Activated naive CD8-positive, alpha-beta T cell treated with anti-CD3 and anti-CD28 coated beads for 36 hours (primary cell): ENCODE measurements around the gene CHEK2. TPM values are rescaled to one million over a fixed set of nuclear protein-coding genes. Genes with fewer than 3 reads are reported as not detected.
"Not testable (repeated sequence)": the region's sequence is repeated elsewhere in the genome, so short reads cannot be mapped to it uniquely, and the experiment has no call there.

Source experiments
- DNase-seq: peaks from one replicate; pipeline ENCODE4 v3.0.0; 2021
- H3K27ac Mint-ChIP-seq: one replicate; pipeline ENCODE4 v1.8.0; 2022; ENCODE audit warnings: mild to moderate bottlenecking, moderate library complexity, mixed read lengths
- H3K27me3 Mint-ChIP-seq: one replicate; pipeline ENCODE4 v1.8.0; 2022; ENCODE audit warnings: mild to moderate bottlenecking, mixed read lengths
- H3K36me3 Mint-ChIP-seq: one replicate; pipeline ENCODE4 v1.8.0; 2021; ENCODE audit warnings: mild to moderate bottlenecking, mixed read lengths
- H3K4me1 Mint-ChIP-seq: one replicate; pipeline ENCODE4 v1.8.0; 2021; ENCODE audit warnings: mixed read lengths
- H3K4me3 Mint-ChIP-seq: one replicate; pipeline ENCODE4 v1.8.0; 2022; ENCODE audit warnings: mild to moderate bottlenecking, moderate library complexity, mixed read lengths
- H3K9me3 Mint-ChIP-seq: one replicate; pipeline ENCODE4 v1.8.0; 2022; ENCODE audit warnings: mixed read lengths
- total RNA-seq, 2 experiments: library from RNA; stranded (reverse); gene quantifications; one replicate each; pipeline ENCODE4 v1.2.3, GENCODE V29; 2021

Gene CHEK2
- total RNA-seq, 2 experiments from 2014 or later, result 11.2 to 11.8 TPM

DNA sequence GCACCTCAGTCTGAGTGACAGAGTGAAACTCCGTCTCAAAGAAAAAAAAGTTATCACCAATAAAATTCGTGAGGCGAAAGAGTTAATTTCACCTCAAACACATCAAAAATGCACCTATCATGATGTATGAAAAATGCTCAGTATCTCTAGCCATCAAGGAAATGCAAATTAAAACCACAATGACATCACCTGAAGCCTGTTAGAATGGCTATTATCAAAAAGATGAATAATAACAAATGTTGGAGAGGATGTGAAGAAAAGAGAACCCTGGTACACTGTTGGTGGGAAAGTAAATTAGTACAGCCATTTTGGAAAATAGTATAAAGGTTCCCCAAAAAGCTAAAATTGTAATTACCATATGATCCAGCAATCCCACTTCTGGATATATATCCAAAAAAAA lies 23.6 kb downstream of the CHEK2 start:
- Mint-ChIP-seq H3K27ac (no peak overlapping the region), H3K4me3 (no peak overlapping the region)

DNA sequence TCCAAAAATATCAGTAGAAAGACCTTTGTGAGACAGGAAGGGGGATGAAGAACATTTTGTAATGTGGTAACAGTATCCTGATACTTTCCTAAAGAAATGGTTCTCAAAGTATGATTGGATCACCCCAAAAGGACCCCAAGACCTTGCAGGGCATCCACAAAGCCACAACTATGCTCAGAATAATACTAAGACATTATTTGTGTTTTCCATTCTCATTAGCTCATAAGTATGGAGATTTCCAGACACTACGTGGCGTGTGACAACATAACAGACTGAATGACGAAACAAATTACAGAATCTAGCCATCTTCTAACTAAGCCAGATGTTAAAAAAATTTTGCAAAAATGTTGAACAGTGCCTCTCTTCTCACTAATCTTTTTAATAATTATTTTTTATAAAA lies 24.9 kb downstream of the CHEK2 start:
- Mint-ChIP-seq H3K4me3 (no peak overlapping the region), H3K27me3 (no peaks in the 10 kb centered on the region), H3K9me3 (no peaks in the 10 kb centered on the region), H3K4me1 (peaks cover 12% of the 10 kb centered on the region), H3K36me3 (peaks cover 14% of the 10 kb centered on the region), H3K27ac (no peak overlapping the region)
- DNase-seq, result no peak

More for the DNA sequence above, 23.6 kb downstream of the CHEK2 start:
- DNase-seq, result no peak
- Mint-ChIP-seq H3K9me3 (no peaks in the 10 kb centered on the region), H3K4me1 (peaks cover 12% of the 10 kb centered on the region), H3K36me3 (peaks cover 14% of the 10 kb centered on the region), H3K27me3 (no peaks in the 10 kb centered on the region)

DNA sequence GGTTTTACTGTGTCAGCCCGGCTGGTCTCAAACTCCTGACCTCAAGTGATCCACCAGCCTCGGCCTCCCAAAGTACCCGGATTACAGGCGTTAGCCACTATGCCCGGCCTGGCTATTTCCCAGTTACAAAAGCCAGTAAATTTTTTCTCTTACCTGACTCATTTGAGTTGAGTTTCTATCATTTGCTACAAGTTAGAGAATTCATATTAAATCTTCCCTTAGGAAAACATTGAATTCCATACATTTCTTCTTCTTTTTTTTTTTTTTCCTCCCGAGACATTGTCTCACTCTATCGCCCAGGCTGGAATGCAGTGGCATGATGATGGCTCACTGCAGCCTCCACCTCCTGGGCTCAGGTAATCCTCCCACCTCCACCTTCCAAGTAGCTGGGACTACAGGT lies 26.0 kb downstream of the CHEK2 start:
- no peak for DNase-seq
- H3K36me3 Mint-ChIP-seq, result peaks cover 16% of the 10 kb centered on the region
- H3K9me3 Mint-ChIP-seq, result no peaks in the 10 kb centered on the region
- H3K27me3 Mint-ChIP-seq, result no peaks in the 10 kb centered on the region
- H3K27ac Mint-ChIP-seq, result no peak overlapping the region
- peaks cover 12% of the 10 kb centered on the region for H3K4me1 Mint-ChIP-seq
- H3K4me3 Mint-ChIP-seq, result no peak overlapping the region

DNA sequence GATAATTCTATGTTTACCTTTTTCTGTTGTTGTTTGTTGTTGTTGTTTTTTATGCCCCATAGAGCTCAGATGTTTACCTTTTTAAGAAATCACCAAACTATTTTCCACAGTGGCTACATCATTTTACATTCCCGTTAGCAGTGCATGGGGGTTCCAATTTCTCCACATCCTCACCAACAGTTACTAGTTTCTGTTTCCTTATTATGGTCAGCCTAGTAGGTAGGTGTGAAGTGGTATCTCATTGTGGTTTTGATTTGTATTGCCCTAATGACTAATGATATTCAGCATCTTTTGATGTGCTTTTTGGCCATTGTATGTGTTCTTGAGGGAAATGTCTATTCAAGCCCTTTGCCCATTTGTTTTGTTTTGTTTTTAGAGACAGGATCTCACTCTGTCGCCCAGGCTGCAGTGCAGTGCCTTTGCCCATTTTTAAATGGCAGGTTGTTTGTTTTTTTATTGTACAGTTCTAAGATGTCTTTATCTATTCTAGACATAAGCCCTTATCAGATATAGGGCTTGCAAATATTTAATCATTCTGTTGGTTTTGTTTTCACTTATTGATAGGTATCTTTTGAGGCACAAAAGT lies 27.5 kb downstream of the CHEK2 start:
- Mint-ChIP-seq H3K4me3 (no peak overlapping the region), H3K9me3 (no peaks in the 10 kb centered on the region), H3K27me3 (no peaks in the 10 kb centered on the region), H3K36me3 (peaks cover 16% of the 10 kb centered on the region), H3K27ac (no peak overlapping the region), H3K4me1 (peaks cover 12% of the 10 kb centered on the region)
- DNase-seq, result no peak

DNA sequence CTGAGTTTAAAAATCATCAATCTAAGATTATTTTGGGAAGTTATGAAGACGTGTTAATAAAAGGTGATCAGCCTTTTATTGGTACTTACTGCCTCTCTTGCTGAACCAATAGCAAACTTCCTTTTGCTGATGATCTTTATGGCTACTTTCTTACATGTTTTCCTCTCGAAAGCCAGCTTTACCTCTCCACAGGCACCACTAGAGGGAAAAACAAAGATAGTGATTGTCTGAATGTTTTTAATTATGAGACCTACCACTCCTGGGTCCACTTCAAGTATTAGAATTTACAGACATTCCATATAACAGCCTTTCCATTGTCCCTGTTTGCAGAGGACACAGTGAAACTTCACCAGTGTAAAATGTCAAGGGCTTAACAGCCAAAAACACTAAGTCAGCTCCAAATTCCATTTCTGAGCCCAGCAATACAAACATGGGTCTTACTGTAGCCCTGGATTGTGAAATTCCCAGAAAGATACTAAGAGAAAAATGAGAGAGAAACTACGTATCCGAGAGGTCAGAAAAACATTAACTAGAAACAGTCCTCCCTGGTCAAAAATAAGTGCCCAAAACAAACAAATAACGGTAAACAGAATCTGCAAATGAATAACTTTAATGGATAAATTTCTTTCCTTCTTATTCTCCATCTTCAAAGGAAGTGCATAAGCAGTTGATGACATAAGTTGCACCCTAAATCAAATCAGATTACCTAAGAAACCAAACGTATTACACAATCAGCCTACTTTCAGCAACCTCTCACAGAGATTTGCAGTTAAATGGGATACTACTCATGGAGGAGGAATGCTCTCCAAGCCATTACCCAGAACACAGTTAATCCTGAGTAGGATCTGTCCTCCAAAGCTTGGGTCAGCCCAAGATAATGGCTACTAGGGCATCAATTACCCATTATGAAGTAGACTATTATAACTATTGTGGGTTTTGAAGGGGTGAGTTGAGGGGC lies 29.5 kb downstream of the CHEK2 start:
- peaks cover 7% of the 10 kb centered on the region for H3K4me1 Mint-ChIP-seq
- no peaks in the 10 kb centered on the region for H3K9me3 Mint-ChIP-seq
- no peak overlapping the region for H3K4me3 Mint-ChIP-seq
- peaks cover 17% of the 10 kb centered on the region for H3K36me3 Mint-ChIP-seq
- no peak overlapping the region for H3K27ac Mint-ChIP-seq
- H3K27me3 Mint-ChIP-seq, result no peaks in the 10 kb centered on the region
- no peak for DNase-seq

DNA sequence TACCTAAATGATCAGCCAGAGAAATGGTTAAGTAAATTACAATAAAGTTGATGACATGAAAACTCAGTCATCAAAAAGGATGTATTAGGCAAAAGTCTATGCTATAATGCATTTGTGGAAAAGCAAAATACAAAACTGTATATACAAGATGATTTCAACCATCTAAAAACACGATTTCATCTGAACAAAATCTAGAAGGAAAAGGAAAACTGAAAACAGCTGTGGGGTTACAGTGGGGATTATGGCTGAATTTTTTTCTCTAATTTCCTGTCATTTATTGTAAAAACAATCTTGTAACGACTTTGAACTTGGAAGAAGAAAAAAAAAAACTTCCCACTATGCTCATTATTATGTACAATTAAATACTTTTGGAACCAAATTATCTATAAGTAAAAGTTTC lies 30.3 kb downstream of the CHEK2 start:
- no peaks in the 10 kb centered on the region for H3K27me3 Mint-ChIP-seq
- no peaks in the 10 kb centered on the region for H3K9me3 Mint-ChIP-seq
- no peak overlapping the region for H3K27ac Mint-ChIP-seq
- peaks cover 7% of the 10 kb centered on the region for H3K4me1 Mint-ChIP-seq
- no peak for DNase-seq
- H3K36me3 Mint-ChIP-seq, result peaks cover 18% of the 10 kb centered on the region
- H3K4me3 Mint-ChIP-seq, result no peak overlapping the region

DNA sequence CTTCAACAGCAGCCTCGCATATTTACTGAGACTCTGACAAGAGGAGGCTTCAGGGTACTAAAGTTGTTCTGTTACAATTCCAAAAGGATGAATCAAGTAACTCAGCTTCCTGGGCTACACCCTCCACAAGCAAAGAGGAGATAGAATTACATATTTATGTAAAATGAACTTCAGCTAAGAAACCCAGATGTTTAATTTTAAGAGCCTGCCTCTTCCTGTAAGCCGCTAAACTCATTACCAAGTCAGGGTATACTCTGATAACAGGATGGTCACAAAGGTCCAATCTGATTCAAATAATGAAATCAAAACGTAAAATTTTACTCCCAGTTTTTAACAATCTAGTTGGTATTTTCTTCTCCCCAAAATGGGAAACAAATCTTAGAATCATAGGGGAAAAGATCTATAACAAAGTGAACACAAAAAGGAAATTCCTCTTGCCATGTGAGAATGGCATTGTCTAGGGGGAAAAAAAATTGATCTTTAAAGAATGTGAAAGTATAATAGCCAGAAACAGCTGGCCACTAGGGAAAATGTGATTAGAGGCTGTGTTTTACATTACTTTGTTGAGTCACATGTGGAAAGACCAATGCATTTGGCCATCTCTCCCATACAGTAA lies 30.9 kb downstream of the CHEK2 start:
- Mint-ChIP-seq H3K9me3 (no peaks in the 10 kb centered on the region), H3K4me3 (no peak overlapping the region), H3K27ac (no peak overlapping the region), H3K36me3 (peaks cover 18% of the 10 kb centered on the region), H3K4me1 (peaks cover 7% of the 10 kb centered on the region), H3K27me3 (no peaks in the 10 kb centered on the region)
- DNase-seq, result no peak

DNA sequence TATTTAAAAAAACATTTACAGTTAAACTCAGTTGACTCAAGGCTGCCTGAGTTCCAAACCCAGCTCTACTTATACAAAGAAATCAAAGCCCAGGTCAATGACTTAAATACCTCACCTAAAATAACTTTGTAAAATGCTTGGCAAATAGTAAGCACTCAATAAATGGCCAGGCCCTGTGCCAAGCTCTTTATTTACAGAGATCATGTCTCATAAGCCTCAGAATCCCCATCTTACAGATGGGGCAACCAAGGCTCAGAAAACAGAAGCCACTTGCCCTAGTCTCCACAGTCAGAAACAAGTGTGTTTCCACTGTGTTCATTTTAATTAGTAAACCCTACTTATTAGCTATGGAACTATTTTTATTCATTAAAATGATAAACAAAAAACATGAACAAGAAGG lies 31.5 kb downstream of the CHEK2 start:
- H3K36me3 Mint-ChIP-seq, result peaks cover 18% of the 10 kb centered on the region
- H3K27ac Mint-ChIP-seq, result no peak overlapping the region
- no peak overlapping the region for H3K4me3 Mint-ChIP-seq
- no peaks in the 10 kb centered on the region for H3K27me3 Mint-ChIP-seq
- peaks cover 7% of the 10 kb centered on the region for H3K4me1 Mint-ChIP-seq
- DNase-seq, result no peak
- no peaks in the 10 kb centered on the region for H3K9me3 Mint-ChIP-seq

DNA sequence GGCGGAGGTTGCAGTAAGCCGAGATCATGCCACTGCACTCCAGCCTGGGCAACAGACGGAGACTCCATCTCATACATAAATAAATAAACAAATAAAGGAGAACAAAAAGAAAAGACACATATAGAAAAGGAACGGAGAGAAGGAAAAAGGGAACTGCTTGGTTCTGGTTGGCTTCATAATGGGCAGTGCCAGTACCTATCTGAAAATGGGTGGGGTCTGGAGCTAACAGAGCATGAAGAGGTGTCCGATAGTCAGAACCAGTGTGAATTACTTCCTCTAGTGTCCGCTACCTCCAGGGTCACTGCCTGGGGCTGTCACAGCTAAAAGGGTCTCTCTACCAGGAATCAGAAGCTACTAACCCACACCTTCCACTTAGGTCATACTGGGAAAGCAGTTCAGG lies 34.8 kb downstream of the CHEK2 start:
- H3K9me3 Mint-ChIP-seq, result no peaks in the 10 kb centered on the region
- H3K27me3 Mint-ChIP-seq, result no peaks in the 10 kb centered on the region
- H3K4me1 Mint-ChIP-seq, result no peaks in the 10 kb centered on the region
- peaks cover 10% of the 10 kb centered on the region for H3K36me3 Mint-ChIP-seq
- DNase-seq, result no peak
- no peak overlapping the region for H3K27ac Mint-ChIP-seq
- no peak overlapping the region for H3K4me3 Mint-ChIP-seq

DNA sequence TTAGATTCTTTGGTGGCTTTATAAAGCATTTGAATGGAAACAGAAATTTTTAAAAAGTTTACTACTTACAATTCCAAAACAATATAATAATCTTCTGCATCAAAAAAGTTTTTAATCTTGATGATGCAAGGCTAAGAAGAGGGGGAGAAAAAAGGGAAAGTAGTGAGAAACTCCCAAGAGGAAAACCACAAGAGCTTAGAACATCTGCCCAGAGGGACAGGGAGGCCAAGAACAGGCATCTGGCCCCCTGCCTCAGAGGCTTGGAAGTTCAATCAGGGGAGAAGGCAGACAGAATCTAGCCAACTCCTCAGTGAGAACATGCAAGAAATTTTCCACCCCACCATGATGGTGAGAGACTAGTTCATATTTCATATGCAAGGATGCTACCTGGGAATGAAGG lies 38.2 kb downstream of the CHEK2 start:
- Mint-ChIP-seq H3K9me3 (no peaks in the 10 kb centered on the region), H3K4me1 (no peaks in the 10 kb centered on the region), H3K36me3 (peaks cover 8% of the 10 kb centered on the region), H3K4me3 (no peak overlapping the region), H3K27me3 (no peaks in the 10 kb centered on the region), H3K27ac (no peak overlapping the region)
- DNase-seq, result no peak

DNA sequence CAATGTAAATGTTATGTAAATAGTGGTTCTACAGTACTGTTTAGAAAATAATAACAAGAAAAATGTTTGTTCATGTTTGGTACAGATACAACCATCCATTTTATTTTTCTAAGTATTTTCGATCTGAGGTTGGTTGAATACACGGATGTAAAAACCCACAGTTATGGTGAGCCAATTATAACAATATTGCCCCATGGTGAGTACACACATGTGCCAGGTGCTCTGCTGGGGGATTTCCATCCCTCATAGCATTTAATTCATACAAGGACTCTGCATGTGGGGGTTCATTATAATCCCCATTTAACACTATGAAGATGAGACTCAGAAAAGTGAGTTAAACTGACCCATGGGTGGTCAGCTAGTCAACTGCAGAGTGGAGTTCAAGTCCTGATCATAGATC lies 38.7 kb downstream of the CHEK2 start:
- Mint-ChIP-seq H3K4me1 (no peaks in the 10 kb centered on the region), H3K36me3 (peaks cover 6% of the 10 kb centered on the region), H3K9me3 (no peaks in the 10 kb centered on the region), H3K27ac (no peak overlapping the region), H3K27me3 (no peaks in the 10 kb centered on the region), H3K4me3 (no peak overlapping the region)
- DNase-seq, result no peak

DNA sequence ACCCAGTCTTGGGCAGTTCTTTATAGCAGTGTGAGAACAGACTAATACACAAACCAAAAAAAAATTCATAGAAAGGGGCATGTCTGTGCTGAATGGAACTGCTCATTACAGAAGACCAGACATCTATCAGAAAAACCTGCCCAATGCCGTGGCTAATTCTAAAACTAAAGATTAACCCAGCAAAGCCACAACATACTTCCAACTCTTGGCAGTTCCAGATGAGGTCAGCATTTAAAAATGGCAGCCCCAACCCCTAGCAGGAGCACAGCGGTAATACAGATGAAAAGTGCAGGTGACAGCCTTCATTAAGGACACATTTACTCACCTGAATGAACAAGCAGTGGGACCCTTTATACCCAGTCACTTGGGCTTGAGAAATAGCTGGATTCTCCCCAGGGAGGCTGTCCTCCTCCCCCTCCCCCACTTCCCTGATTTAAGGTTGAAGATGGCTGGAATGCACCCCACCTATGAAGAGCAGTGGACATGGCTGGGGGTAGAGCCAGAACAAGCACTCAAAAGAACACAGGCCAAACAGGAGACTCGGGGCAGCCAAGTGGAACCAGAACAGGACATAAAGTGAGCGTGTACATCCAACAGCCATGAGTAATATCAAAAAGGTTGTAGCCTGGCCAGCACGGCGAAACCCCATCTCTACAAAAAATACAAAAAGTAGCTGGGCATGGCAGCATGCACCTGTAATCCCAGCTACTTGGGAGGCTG lies 48.4 kb downstream of the CHEK2 start:
- not testable (repeated sequence) for H3K27ac Mint-ChIP-seq, H3K4me1 Mint-ChIP-seq, H3K9me3 Mint-ChIP-seq, H3K4me3 Mint-ChIP-seq, DNase-seq, H3K27me3 Mint-ChIP-seq
- peaks cover 23% of the 10 kb centered on the region for H3K36me3 Mint-ChIP-seq

DNA sequence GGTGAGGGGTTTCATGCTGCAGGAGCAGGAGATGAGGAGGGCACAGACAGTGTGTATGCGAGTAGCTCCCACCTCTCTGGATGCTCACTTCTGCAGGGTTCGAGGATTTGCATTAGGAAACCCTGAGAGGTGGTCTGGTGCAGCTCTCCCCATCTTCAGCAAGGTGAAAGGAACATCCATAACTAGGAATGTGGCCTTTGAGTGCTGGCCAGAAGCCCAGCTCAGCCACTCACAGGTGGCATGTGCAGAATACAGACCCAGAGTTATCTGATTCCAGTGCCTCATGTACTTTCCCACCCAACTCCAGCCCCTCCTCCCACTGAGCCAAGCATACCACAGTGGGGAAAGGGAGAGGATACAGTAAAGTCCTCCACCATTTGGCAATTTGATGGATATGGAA lies 51.8 kb downstream of the CHEK2 start:
- Mint-ChIP-seq H3K27me3 (peaks cover 20% of the 10 kb centered on the region), H3K36me3 (peaks cover 16% of the 10 kb centered on the region)
- H3K4me1 Mint-ChIP-seq, DNase-seq, H3K4me3 Mint-ChIP-seq, H3K27ac Mint-ChIP-seq, H3K9me3 Mint-ChIP-seq: not testable (repeated sequence)

DNA sequence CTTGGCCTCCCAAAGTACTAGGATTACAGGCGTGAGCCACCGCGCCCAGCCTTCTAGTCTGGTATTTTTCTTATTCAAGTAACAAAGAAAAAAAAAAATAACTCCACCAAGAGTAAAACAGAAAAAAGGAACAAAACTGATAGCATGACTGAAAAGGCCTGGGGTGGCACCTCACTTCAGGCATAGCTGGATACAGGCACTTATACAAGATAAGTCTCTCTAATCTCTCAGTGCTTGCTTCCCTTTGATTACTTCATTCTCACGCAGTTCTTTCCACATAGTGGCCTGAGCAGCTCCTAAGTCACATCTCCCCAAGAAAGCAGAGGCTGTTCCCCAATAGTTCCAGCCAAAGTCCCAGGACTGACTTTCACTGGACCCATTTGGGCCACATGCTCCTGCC lies 58.7 kb downstream of the CHEK2 start:
- DNase-seq, H3K27ac Mint-ChIP-seq, H3K36me3 Mint-ChIP-seq, H3K4me3 Mint-ChIP-seq, H3K4me1 Mint-ChIP-seq, H3K9me3 Mint-ChIP-seq: not testable (repeated sequence)
- H3K27me3 Mint-ChIP-seq, result peaks cover 80% of the 10 kb centered on the region
